GM21723 (cell line): Measurements from ENCODE around the gene SHISA5.
"Not testable (repeated sequence)": the region's sequence is repeated elsewhere in the genome, so short reads cannot be mapped to it uniquely, and the experiment has no call there.

Experiments
- ATAC-seq: cut with Tn5 transposase; IDR thresholded peaks from one replicate; pipeline ENCODE4 v1.9.1; 2021; ENCODE audit warnings: mild to moderate bottlenecking, moderate library complexity; ENCODE audit not compliant: unreplicated experiment

SHISA5 gene

DNA sequence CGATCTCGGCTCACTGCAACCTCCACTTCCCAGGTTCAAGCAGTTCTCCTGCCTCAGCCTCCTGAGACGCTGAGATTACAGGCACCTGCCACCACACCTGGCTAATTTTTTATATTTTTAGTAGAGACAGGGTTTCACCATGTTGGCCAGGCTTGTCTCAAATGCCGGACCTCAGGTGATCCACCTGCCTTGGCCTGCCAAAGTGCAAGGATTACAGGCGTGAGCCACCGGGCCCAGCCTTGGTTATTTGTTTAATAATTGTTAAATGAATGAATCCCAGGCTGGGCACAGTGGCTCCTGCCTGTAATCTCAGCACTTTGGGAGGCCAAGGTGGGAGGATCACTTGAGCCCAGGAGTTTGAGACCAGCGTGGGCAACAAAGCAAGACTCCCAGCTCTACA, 42.2 kb downstream of the SHISA5 start:
- ATAC-seq = not testable (repeated sequence)

GRCh38 chr3:48460517-48460902, 43.5 kb downstream of the SHISA5 start:
- ATAC-seq = no peak

DNA sequence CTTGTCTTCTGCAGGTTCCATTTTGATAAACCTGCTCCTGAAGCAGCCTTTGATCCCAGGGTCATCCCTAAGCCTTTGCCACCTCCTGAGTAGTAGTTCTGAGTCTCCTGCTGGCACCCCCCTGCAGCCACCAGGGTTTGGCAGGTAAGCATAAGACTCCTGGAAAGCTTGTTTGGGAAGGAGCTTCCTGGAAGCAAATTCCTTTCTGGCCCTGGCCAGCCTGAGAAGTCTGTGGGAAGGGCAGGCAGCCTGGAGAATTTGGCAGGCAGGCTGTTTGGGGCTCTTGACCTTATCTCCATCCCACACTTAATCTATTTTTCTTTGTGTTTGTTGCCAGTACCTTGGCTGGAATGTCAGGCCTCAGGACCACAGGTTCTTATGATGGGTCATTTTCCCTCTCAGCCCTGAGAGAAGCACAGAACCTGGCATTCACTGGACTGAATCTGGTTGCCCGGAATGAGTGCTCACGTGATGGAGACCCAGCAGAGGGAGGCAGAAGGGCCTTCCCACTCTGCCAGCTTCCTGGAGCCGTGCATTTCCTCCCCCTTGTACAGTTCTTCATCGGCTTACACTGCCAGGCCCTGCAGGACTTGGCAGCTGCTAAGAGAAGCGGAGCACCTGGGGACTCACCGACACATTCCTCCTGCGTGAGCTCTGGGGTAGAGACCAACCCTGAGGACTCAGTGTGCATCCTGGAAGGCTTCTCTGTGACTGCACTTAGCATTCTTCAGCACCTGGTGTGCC, 44.0 kb downstream of the SHISA5 start:
- no peak for ATAC-seq

- no peak for ATAC-seq
Measured at GRCh38 chr3:48459331-48459730, 44.6 kb downstream of the SHISA5 start.

DNA sequence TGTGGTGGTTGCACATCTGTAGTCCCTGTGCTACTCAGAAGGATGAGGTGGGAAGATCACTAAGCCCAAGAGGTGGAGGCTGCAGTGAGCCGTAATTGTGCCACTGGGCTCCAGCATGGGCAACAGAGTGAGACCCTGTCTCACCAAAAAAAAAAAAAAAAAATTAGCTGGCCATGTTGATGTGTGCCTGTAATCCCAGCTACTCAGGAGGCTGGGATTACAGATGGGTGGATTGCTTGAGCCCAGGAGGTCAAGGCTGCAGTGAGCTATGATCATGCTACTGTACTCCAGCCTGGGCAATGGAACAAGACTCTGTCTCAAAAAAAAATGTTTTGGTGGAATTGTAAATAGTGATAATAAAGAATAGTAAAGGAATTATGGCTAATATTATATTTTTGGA, 47.5 kb downstream of the SHISA5 start:
- no peak for ATAC-seq

DNA sequence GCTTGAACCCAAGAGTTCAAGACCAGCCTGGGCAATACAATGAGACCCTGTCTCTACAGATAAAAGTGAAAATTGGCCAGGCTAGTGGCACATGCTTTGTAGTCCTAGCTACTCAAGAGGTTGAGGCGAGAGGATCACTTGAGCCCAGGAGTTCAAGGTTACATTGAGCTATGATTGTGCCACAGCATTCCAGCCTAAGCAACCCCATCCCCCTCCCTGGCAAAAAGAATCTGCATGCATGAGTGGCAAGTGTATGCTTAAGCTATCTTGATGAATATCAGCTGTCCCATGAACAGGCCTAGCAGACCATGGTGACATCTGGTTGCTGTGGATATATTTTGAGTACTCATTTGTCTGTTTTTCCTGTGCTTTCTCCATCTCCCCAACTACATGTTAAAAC, 52.7 kb downstream of the SHISA5 start:
- no peak for ATAC-seq

DNA sequence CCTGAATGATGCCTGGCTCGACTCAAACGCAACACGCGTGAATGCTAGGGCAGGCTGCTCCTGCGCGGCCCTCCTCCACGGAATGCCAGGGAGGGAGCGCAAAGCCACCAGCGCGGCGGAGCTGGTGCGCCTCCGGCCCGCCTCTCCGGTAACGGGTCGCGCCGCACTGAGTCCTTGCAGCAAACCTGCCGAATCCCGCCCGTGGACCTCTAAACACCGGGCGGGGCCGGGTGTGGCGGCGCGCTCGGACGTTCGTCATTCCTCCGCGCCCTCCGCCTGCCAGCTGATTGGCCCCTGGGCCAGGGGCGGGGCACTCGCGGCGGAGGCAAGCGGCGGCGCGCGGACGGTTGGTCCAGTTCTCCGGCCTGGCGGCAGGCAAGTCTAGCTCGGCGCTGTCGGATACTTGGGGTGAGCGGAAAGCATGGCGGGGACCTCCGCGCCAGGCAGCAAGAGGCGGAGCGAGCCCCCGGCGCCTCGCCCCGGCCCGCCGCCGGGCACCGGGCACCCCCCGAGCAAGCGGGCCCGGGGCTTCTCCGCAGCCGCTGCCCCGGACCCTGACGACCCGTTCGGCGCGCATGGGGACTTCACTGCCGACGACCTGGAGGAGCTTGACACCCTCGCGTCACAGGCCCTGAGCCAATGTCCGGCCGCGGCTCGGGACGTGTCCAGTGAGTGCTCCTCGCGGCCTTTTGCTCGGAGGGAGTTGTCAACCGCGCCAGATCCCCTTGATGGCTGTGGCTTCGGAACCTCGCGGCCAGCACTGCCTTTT, 57.4 kb downstream of the SHISA5 start, which contains the start of gene ATRIP:
TSS of gene ATRIP (plus strand) at position 313 of the 769 bp plus-strand sequence. CDS start at position 422, 109 bp downstream.
- ATAC-seq = peak; percentile 85

DNA sequence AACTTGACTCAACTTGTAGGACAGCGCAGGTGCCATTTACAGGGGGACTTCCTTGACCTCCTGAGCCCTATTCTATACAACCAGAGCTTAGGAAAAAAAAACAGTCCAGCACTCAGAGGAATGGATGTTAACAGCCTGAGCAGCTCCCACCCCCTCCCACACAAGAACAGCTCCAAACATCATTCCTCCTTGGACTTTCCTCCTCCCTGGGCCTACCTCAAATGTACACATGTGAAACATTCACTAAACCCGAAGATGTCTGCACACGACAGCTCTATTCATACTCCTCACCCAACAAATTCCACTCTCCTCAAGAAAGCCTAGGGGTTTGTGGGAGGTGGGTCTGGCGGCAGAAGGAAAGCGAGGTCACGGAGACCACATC, 57.9 kb downstream of the SHISA5 start:
- ATAC-seq = peak; percentile 12

GRCh38 chr3:48445277-48445882, 58.6 kb downstream of the SHISA5 start:
- no peak for ATAC-seq

DNA sequence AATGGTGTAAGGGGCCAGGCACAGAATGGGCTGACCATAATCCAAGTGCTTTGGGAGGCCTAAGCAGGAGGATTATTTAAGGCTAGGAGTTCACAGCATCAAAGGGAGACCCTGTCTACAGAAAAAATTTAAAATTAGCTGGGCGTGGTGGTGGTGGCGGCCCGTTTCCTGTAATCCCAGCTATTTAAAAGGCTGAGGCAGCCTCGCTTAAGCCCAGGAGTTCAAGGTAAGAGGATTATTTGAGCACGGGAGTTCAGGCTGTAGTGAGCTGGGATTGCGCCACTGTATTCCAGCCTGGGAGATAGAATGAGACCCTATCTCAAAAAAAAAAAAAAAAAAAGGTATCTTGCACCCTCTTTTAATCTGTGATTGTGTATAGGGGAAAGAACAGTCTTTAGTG, 62.0 kb downstream of the SHISA5 start:
- no peak for ATAC-seq

- peak; percentile 4 for ATAC-seq
Measured at GRCh38 chr3:48440590-48440958, 63.4 kb downstream of the SHISA5 start.

- ATAC-seq = peak; percentile 91
Measured at GRCh38 chr3:48439820-48440589, 64.0 kb downstream of the SHISA5 start, which contains the start of the genes CCDC51 and TMA7. CCDC51 (minus strand) TSS chr3:48440119; CDS start chr3:48435128, 4,991 bp downstream. TMA7 (plus strand) TSS chr3:48440257; CDS start chr3:48440297, 40 bp downstream.

DNA sequence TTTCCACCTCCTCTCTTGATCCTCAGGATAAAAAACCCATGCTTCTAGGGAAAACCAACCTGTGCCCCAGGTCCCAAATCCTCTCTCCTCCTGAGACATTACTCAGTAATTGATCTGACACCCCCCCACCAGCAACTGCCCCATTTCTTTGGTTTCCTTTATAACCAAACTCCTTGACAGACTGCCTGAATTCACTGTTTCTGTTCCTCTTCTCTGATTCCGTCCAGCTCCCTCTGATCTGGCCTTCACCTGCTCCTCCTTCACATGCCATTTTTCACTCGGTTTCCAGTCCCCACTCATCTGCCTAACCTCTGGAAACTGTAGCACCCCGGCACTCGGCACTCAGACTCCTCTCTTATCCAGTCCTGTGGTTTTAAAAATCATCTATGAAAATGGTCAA, 66.2 kb downstream of the SHISA5 start:
- no peak for ATAC-seq

- ATAC-seq = no peak
Measured at GRCh38 chr3:48436855-48437254, 67.1 kb downstream of the SHISA5 start.

- ATAC-seq = no peak
Measured at GRCh38 chr3:48436477-48436787, 67.5 kb downstream of the SHISA5 start.

GRCh38 chr3:48435774-48436476, 68.0 kb downstream of the SHISA5 start:
- ATAC-seq = no peak

DNA sequence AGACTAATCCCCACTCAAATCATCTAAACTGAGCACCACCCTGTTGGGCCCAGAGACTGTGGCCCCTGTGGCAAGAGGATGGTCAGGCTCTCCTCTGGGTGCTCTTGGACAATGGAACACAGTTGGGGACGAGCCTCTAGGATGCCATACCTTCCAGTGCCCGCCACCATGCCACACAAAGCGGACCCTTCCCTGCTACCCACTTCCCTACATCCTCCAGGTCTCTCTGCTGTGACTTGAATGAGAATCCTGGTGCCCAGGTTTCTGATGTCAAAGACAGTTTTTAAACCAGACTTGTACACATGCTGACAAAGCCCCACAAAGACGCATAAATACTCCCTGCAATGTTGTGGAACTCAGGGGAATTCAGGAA, 68.8 kb downstream of the SHISA5 start:
- ATAC-seq = no peak

- ATAC-seq = no peak
Measured at GRCh38 chr3:48434591-48435222, 69.3 kb downstream of the SHISA5 start.

- ATAC-seq = no peak
Measured at GRCh38 chr3:48433472-48434118, 70.4 kb downstream of the SHISA5 start.
